A673 (cell line): ENCODE results near the gene ATG13. TPM values are rescaled to one million over a fixed set of nuclear protein-coding genes. Genes with fewer than 3 reads are reported as not detected.

Experiments
- BruUV-seq: library from RNA; stranded (reverse); fragments of 400-500 nt; replicated peaks from 2 replicates; lab custom pipeline; 2021; lab: Mats Ljungman, UMichigan
- CTCF ChIA-PET: fragments of 300-600 bp; sonication (Branson Sonifier 250); formaldehyde crosslinking; loops from one replicate; lab custom pipeline; 2022; ENCODE audit warnings: antibody characterized with exemption; lab: Charles Lee
- POLR2A ChIA-PET: fragments of 300-600 bp; sonication (Branson Sonifier 250); formaldehyde crosslinking; loops from one replicate; lab custom pipeline; 2022; ENCODE audit warnings: antibody characterized with exemption; ENCODE audit not compliant: low non-redundant PET; lab: Charles Lee
- DNase-seq: peaks from one replicate; pipeline ENCODE4 v3.0.0-alpha.2; 2015; ENCODE audit warnings: low spot score
- H3K27ac ChIP-seq: fragments of 200-600 bp; sonication (generic); 2 replicates; pipeline ENCODE4 v1.5.1; 2016; ENCODE audit warnings: mixed run types, low read depth, mild to moderate bottlenecking, mixed read lengths, antibody characterized with exemption, low read length; ENCODE audit not compliant: poor library complexity, severe bottlenecking
- H3K27me3 ChIP-seq: fragments of 200-600 bp; sonication (generic); replicated peaks from 2 replicates; pipeline ENCODE4 v1.6.1; 2017; ENCODE audit warnings: mixed run types, low read depth, mild to moderate bottlenecking, mixed read lengths, antibody characterized with exemption, low read length; ENCODE audit not compliant: insufficient read depth, poor library complexity
- H3K36me3 ChIP-seq: fragments of 200-600 bp; sonication (generic); 2 replicates; pipeline ENCODE4 v1.6.1; 2016; ENCODE audit warnings: mixed run types, mild to moderate bottlenecking, mixed read lengths, antibody characterized with exemption, low read length; ENCODE audit not compliant: insufficient read depth, poor library complexity, severe bottlenecking
- H3K4me1 ChIP-seq: fragments of 200-600 bp; sonication (generic); 2 replicates; pipeline ENCODE4 v1.6.1; 2017; ENCODE audit warnings: mixed run types, mild to moderate bottlenecking, mixed read lengths, antibody characterized with exemption, low read length; ENCODE audit not compliant: insufficient read depth, poor library complexity, severe bottlenecking
- H3K4me3 ChIP-seq: fragments of 200-600 bp; sonication (generic); 2 replicates; pipeline ENCODE4 v1.5.1; 2016; ENCODE audit warnings: low read depth, mixed run types, mild to moderate bottlenecking, mixed read lengths, low read length; ENCODE audit not compliant: poor library complexity, severe bottlenecking
- H3K9me3 ChIP-seq: fragments of 200-600 bp; sonication (generic); 2 replicates; pipeline ENCODE4 v1.6.1; 2016; ENCODE audit warnings: mixed run types, low read depth, mild to moderate bottlenecking, mixed read lengths, antibody characterized with exemption, low read length; ENCODE audit not compliant: poor library complexity, severe bottlenecking
- EZH2 ChIP-seq: fragments of 200-600 bp; sonication (generic); IDR thresholded peaks from 2 replicates; pipeline ENCODE4 v1.6.1; 2017; ENCODE audit warnings: borderline replicate concordance, low read depth, mild to moderate bottlenecking, mixed read lengths, antibody characterized with exemption, low read length; ENCODE audit not compliant: poor library complexity, severe bottlenecking
- intact Hi-C: fragments of 100-400 bp; cut with micrococcal nuclease; formaldehyde crosslinking; loops from one replicate; pipeline ENCODE4 v1.10.0; 2022; ENCODE audit not compliant: unreplicated experiment
- total RNA-seq: library from RNA; stranded (reverse); gene quantifications from 2 replicates; pipeline ENCODE4 v1.2.3, GENCODE V29; 2021
- TF ChIP-seq, protein P1 (sequence below): fragments of 300-800, 200-600 bp; sonication (generic); conservative IDR thresholded peaks from 2 replicates; pipeline ENCODE4 v1.5.1; 2017; ENCODE audit warnings: low read depth, mild to moderate bottlenecking, antibody characterized with exemption, low read length, moderate library complexity, mixed read lengths

The ATG13 gene
- total RNA-seq, 1 experiment from 2014 or later, result 155 TPM

DNA sequence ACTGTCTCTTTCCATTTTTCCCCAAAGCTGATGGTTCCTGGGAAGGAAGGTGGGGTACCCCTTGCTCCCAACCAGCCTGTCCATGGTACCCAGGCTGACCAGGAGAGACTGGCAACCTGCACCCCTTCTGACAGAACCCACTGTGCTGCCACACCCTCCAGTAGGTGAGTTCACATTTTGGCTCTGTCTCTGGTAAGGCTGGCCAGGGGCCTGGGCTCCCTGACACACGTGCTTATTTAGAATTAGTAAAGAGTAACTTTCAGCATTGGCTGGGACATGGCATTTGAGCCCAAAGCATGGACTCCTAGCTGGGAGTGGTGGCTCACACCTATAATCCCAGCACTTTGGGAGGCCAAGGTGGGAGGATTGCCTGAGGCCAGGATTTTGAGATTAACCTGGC is 48.0 kb downstream of the ATG13 start:
- no peak for DNase-seq
- Histone ChIP-seq H3K36me3 (peaks cover 53% of the 10 kb centered on the region), H3K27me3 (no peaks in the 10 kb centered on the region), H3K4me3 (no peak overlapping the region), H3K9me3 (no peaks in the 10 kb centered on the region), H3K27ac (no peak overlapping the region), H3K4me1 (no peaks in the 10 kb centered on the region)
- ChIA-PET POLR2A (no interaction called here), CTCF (no interaction called here)
- BruUV-seq, result no TSS peak
- intact Hi-C loops, result no loop called here
- TF ChIP-seq, protein P1, sequence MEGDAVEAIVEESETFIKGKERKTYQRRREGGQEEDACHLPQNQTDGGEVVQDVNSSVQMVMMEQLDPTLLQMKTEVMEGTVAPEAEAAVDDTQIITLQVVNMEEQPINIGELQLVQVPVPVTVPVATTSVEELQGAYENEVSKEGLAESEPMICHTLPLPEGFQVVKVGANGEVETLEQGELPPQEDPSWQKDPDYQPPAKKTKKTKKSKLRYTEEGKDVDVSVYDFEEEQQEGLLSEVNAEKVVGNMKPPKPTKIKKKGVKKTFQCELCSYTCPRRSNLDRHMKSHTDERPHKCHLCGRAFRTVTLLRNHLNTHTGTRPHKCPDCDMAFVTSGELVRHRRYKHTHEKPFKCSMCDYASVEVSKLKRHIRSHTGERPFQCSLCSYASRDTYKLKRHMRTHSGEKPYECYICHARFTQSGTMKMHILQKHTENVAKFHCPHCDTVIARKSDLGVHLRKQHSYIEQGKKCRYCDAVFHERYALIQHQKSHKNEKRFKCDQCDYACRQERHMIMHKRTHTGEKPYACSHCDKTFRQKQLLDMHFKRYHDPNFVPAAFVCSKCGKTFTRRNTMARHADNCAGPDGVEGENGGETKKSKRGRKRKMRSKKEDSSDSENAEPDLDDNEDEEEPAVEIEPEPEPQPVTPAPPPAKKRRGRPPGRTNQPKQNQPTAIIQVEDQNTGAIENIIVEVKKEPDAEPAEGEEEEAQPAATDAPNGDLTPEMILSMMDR, result no peak
- no peak for TF ChIP-seq EZH2

- H3K27me3 ChIP-seq, result no peaks in the 10 kb centered on the region
- TF ChIP-seq, protein P1, result no peak
- no peak for TF ChIP-seq EZH2
- H3K9me3 ChIP-seq, result no peaks in the 10 kb centered on the region
- H3K4me1 ChIP-seq, result no peaks in the 10 kb centered on the region
- no TSS peak for BruUV-seq
- H3K4me3 ChIP-seq, result no peak overlapping the region
- ChIA-PET CTCF (no interaction called here), POLR2A (interaction anchor here (0.6 kb wide), 1 partner anchor 153 kb away, joined by 3 read pairs; no protein-coding TSS in a partner anchor)
- intact Hi-C loops, result no loop called here
- no peak for DNase-seq
- H3K27ac ChIP-seq, result no peak overlapping the region
- H3K36me3 ChIP-seq, result peaks cover 64% of the 10 kb centered on the region
These were observed 49.2 kb downstream of the ATG13 start for GRCh38 chr11:46666516-46666915.

DNA sequence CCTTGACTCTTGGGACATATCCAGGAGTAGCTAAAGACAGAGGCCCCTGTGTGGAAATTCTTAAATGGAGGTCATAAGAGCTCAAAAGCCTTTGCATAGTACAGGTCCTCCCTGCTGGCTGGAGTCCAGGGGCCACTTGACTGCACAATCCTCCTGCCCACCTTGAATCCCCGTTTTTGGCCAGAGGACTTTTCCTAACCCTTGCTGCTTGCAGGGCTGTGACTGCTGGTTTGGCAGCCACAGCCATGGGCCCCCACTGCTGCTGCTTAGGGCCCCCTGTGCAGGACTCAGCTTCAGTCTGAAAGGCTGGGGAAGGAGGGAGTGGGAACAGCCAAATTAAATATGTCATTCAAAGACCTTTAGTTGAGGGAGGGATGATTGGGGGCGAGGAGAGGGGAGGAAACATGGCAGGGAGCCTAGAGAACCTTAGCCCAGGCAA is 49.7 kb downstream of the ATG13 start:
- CTCF ChIA-PET, result no interaction called here
- POLR2A ChIA-PET, result interaction anchor here (0.6 kb wide), 1 partner anchor 152 kb away, joined by 3 read pairs; no protein-coding TSS in a partner anchor

DNA sequence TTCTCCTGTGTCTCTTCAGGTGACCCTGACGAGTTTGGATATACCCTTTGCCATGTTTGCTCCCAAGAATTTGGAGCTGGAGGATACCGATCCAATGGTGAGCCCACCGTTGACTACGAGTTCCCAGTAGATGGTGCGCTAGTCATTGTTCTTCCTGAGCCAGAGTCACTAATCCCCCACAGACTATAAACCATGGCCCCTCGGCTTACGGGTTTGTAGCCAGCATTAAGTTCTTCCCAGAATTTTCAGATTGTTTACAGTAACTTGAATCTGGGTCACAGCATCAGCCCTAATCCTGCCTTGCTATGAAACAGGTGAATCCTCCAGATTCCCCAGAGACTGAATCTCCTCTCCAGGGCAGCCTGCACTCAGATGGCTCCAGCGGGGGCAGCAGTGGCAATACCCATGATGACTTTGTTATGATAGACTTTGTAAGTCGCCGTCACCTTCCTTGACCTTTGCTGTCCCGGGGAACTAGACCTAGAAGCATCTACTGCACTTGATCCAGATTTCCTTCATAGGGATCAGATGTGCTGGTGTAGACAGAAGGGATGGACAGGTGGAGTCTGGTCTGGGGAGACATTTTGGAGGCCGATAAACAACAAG is 51.2 kb downstream of the ATG13 start:
- intact Hi-C loops, result no loop called here
- no peaks in the 10 kb centered on the region for H3K4me1 ChIP-seq
- H3K27me3 ChIP-seq, result no peaks in the 10 kb centered on the region
- no peak for DNase-seq
- no TSS peak for BruUV-seq
- H3K4me3 ChIP-seq, result no peak overlapping the region
- CTCF ChIA-PET, result no interaction called here
- peaks cover 70% of the 10 kb centered on the region for H3K36me3 ChIP-seq
- no peak overlapping the region for H3K27ac ChIP-seq
- H3K9me3 ChIP-seq, result no peaks in the 10 kb centered on the region
- no peak for TF ChIP-seq EZH2
- TF ChIP-seq, protein P1, result no peak
- POLR2A ChIA-PET, result no interaction called here

More for the DNA sequence above, 49.7 kb downstream of the ATG13 start:
- H3K4me3 ChIP-seq, result no peak overlapping the region
- H3K9me3 ChIP-seq, result no peaks in the 10 kb centered on the region
- no peaks in the 10 kb centered on the region for H3K27me3 ChIP-seq
- H3K27ac ChIP-seq, result no peak overlapping the region
- peaks cover 63% of the 10 kb centered on the region for H3K36me3 ChIP-seq
- H3K4me1 ChIP-seq, result no peaks in the 10 kb centered on the region
- no peak for TF ChIP-seq EZH2
- no peak for DNase-seq
- intact Hi-C loops, result no loop called here
- BruUV-seq, result no TSS peak
